Heart right ventricle (tissue), 16 donors: ENCODE results near the gene PARP2. TPM values are rescaled to one million over a fixed set of nuclear protein-coding genes. Genes with fewer than 3 reads are reported as not detected.
"Not testable (repeated sequence)": the region's sequence is repeated elsewhere in the genome, so short reads cannot be mapped to it uniquely, and the experiment has no call there.

Experiments
- ATAC-seq, 8 donors: fragments of 200-7000 bp; cut with Tn5 transposase; one replicate each; pipeline ENCODE4 v1.9.1; 2020; ENCODE audit warnings: mild to moderate bottlenecking in 8 of 8, moderate library complexity in 8 of 8, moderate number of reproducible peaks in 1 of 8
- DNase-seq, 2 donors: peaks; one replicate each; pipeline ENCODE4 v3.0.0-alpha.2; 2020
- H3K27ac ChIP-seq, 10 donors: fragments of 200-600 bp; sonication (generic) in 2 of 10; one replicate each; pipeline versions ENCODE4 v1.5.0 to v1.8.0; 2020 to 2022; ENCODE audit warnings: mild to moderate bottlenecking in 3 of 10
- H3K27me3 ChIP-seq, 7 donors: fragments of 200-600 bp; one replicate each; pipeline ENCODE4 v1.8.0; 2021 to 2022; ENCODE audit warnings: mild to moderate bottlenecking in 2 of 7
- H3K36me3 ChIP-seq, 9 donors: fragments of 200-600 bp; sonication (generic) in 1 of 9; one replicate each; pipeline versions ENCODE4 v1.5.0 to v1.8.0; 2020 to 2022; ENCODE audit warnings: mild to moderate bottlenecking in 2 of 9
- H3K4me1 ChIP-seq, 9 donors: fragments of 200-600 bp; sonication (generic) in 1 of 9; one replicate each; pipeline versions ENCODE4 v1.5.0 to v1.8.0; 2020 to 2022; ENCODE audit warnings: mild to moderate bottlenecking in 4 of 9
- H3K4me3 ChIP-seq, 10 donors: fragments of 200-600 bp; sonication (generic) in 2 of 10; one replicate each; pipeline versions ENCODE4 v1.5.0 to v1.8.0; 2020 to 2022; ENCODE audit warnings: mild to moderate bottlenecking in 7 of 10, moderate library complexity in 2 of 10
- H3K9me3 ChIP-seq, 11 donors: fragments of 200-600 bp in 10 of 11; sonication (generic) in 2 of 11; one replicate each; pipeline versions ENCODE4 v1.5.0 to v1.8.0; 2013 to 2022; ENCODE audit warnings: mild to moderate bottlenecking in 2 of 11, control low read depth in 1 of 11, moderate library complexity in 1 of 11
- WGBS, 2 donors: extraction: QIAGEN DNeasy Blood & Tissue Kit; methylation state at CpG; one replicate each; pipeline ENCODE4 v1.1.7; 2013; ENCODE audit warnings: inconsistent platforms in 1 of 2; 5-methylcytosine and 5-hydroxymethylcytosine counted together
- intact Hi-C, 10 donors: fragments of 100-400 bp; cut with DNase I; formaldehyde crosslinking; loops; one replicate each; pipeline versions ENCODE4 v1.11.1 to v1.14.2; 2022
- polyA plus RNA-seq, 2 donors: library from polyadenylated mRNA; stranded (reverse); fragments of 200-250 nt; gene quantifications; one replicate each; pipeline ENCODE4 v1.2.3, GENCODE V29; 2013
- total RNA-seq, 10 donors: library from RNA; stranded (reverse); fragmentation: NEBNext Ultra II Directional in 3 of 10; extraction: Animal tissue kit (Norgen Biotek cat#: 25700) in 3 of 10; gene quantifications; one replicate each; pipeline versions ENCODE4 v1.2.1 to v1.2.4, GENCODE V29; 2021 to 2023
- TF ChIP-seq, protein P1 (sequence below), 9 donors: fragments of 200-600 bp; sonication (generic) in 2 of 9; IDR thresholded peaks; one replicate each; pipeline versions ENCODE4 v1.5.0 to v1.8.0; 2021 to 2022; ENCODE audit warnings: antibody characterized with exemption in 9 of 9, mild to moderate bottlenecking in 5 of 9, moderate library complexity in 1 of 9
- donor health status: Arrhythmogenic right ventricular cardiomyopathy.
- donor health status: ischemic (EF 13 %, LVEDD 7.1; RV severe dilation, severe dysfunction).
- donor health status: healthy with polysubstance abuse.
- donor health status: DM: no; HTN: yes; CAD: no.
- donor health status: DM: no; HTN: no; CAD: no.
- donor health status: ischemic (EF 25% LVEDD 6.9; RV normal size, moderate dysfunction).
- donor health status: ischemic (EF 25% LVEDD 5.7; RV mildly dilated, moderate dysfunction).
- donor health status: healthy.
- donor health status: DM: yes; HTN: yes; CAD: no.
- donor health status: Ischemic cardiomyopathy.
- donor health status: ischemic (EF 35%, LVEDD 5.7; RV mildly dilated, moderate dysfunction).
- donor health status: nonischemic (EF 11% LVEDD 7.7; RV severe dilation, severe dysfunction).
- donor health status: DM: yes; HTN: yes; CAD: no.
- donor health status: PGD.
- donor health status: ischemic (EF 29% LVEDD 5.4; RV normal size, mild dysfunction).
- donor health status: nonischemic (EF 23%, LVEDD 6.1; RV moderate dilation, normal function).

The PARP2 gene
- total and polyA plus RNA-seq, 12 donors = 13.5 to 19.5 (median 16.0) TPM

DNA sequence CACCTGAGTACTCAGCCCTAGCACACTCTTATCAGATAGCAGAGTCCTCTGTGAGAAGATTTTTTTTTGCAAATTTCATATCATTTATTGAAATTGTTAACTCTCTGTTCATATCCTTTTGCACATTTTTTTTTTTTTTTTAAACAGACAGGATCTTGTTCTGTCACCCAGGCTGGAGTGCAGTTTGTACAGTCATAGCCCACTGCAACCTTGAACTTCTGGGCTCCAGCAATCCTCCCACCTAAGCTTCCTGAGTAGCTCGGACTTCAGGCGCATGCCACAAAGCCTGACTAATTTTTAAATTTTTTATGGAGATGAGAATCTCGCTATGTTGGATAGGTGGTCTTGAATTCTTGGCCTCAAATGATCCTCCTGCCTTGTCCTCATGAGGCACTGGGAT, 4.3 kb downstream of the PARP2 start:
- WGBS, 2 donors = 91 to 93% methylated on average over 3 of the region's 3 CpGs
- no peaks in the 10 kb centered on the region for H3K9me3 ChIP-seq
- no peak overlapping the region for H3K27ac ChIP-seq
- intact Hi-C loops = loop anchor here in 3 of 10 donors (10.0 kb wide), 2 partner anchors 67 to 107 kb away; partner anchors contain the start of genes APEX1 (in 2 of the 3), OSGEP (in 2 of the 3) and TEP1 (in 2 of the 3)
- TF ChIP-seq, protein P1, sequence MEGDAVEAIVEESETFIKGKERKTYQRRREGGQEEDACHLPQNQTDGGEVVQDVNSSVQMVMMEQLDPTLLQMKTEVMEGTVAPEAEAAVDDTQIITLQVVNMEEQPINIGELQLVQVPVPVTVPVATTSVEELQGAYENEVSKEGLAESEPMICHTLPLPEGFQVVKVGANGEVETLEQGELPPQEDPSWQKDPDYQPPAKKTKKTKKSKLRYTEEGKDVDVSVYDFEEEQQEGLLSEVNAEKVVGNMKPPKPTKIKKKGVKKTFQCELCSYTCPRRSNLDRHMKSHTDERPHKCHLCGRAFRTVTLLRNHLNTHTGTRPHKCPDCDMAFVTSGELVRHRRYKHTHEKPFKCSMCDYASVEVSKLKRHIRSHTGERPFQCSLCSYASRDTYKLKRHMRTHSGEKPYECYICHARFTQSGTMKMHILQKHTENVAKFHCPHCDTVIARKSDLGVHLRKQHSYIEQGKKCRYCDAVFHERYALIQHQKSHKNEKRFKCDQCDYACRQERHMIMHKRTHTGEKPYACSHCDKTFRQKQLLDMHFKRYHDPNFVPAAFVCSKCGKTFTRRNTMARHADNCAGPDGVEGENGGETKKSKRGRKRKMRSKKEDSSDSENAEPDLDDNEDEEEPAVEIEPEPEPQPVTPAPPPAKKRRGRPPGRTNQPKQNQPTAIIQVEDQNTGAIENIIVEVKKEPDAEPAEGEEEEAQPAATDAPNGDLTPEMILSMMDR (IDR thresholded peaks at IDR 0.05) = no peak
- H3K4me3 ChIP-seq = no peak overlapping the region
- peaks cover 0 to 10% (median 7%) of the 10 kb centered on the region in 9 donors for H3K4me1 ChIP-seq
- no peaks in the 10 kb centered on the region for H3K27me3 ChIP-seq
- ATAC-seq (no peak), DNase-seq (no peak)
- H3K36me3 ChIP-seq = peaks cover 0 to 80% (median 37%) of the 10 kb centered on the region in 9 donors

- Histone ChIP-seq H3K36me3 (peaks cover 0 to 100% (median 59%) of the 10 kb centered on the region in 9 donors), H3K9me3 (no peaks in the 10 kb centered on the region), H3K4me3 (no peak overlapping the region), H3K27me3 (no peaks in the 10 kb centered on the region), H3K27ac (no peak overlapping the region), H3K4me1 (no peaks in the 10 kb centered on the region)
- intact Hi-C loops = no loop called here
- no peak for ATAC-seq
- 92 to 99% methylated on average over 2 of the region's 2 CpGs for WGBS, 2 donors
- no peak for DNase-seq
- TF ChIP-seq, protein P1 (IDR thresholded peaks at IDR 0.05) = no peak
Observed at GRCh38 chr14:20350282-20350681, 6.8 kb downstream of the PARP2 start.

DNA sequence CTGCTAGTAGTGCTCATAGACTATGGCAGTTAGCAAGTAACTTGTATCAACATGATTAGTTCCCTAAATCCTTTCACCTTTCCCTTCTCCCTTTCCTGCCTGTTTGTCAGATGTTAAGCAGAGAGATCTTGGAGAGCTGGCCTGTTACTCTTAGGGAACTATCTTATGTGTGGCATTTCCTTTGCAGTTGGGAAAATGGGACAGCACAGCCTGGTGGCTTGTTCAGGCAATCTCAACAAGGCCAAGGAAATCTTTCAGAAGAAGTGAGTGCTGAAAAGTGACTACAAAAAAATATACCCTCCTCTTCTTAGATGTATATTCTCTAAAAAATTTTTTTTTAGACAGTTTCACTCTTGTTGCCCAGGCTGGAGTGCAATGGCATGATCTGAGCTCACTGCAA, 7.4 kb downstream of the PARP2 start:
- no peaks in the 10 kb centered on the region for H3K4me1 ChIP-seq
- intact Hi-C loops = no loop called here
- H3K9me3 ChIP-seq = no peaks in the 10 kb centered on the region
- DNase-seq = no peak
- no peak overlapping the region for H3K4me3 ChIP-seq
- peaks cover 0 to 100% (median 61%) of the 10 kb centered on the region in 9 donors for H3K36me3 ChIP-seq
- ATAC-seq = no peak
- no peak overlapping the region for H3K27ac ChIP-seq
- no peaks in the 10 kb centered on the region for H3K27me3 ChIP-seq
- TF ChIP-seq, protein P1 (IDR thresholded peaks at IDR 0.05) = peak in 3 of 9 donors; percentile 22 to 29 (median 29)

DNA sequence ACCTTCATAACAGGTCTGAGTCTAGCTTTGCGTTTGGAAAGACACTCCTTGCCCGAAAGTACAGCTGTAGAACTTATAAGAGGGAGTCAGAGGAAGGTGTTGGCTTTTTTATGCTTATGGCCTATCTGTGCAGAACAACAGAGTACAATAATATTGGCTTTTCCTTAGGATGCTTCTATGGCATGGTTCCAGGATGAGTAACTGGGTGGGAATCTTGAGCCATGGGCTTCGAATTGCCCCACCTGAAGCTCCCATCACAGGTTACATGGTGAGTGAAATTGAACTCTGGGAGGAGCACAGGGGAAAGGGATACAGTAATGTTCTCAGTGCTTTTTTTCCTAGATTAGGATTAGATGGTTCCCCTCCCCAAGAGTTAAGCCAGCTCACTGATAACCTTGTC, 13.0 kb downstream of the PARP2 start:
- TF ChIP-seq, protein P1 (IDR thresholded peaks at IDR 0.05) = no peak
- Histone ChIP-seq H3K9me3 (no peaks in the 10 kb centered on the region), H3K4me1 (peaks cover 0 to 4% (median 0%) of the 10 kb centered on the region in 9 donors), H3K27me3 (no peaks in the 10 kb centered on the region), H3K36me3 (peaks cover 0 to 97% (median 64%) of the 10 kb centered on the region in 9 donors), H3K4me3 (no peak overlapping the region), H3K27ac (no peak overlapping the region)
- ATAC-seq = no peak
- DNase-seq = no peak
- intact Hi-C loops = no loop called here
- WGBS, 2 donors = 93% methylated on average over 3 of the region's 3 CpGs

DNA sequence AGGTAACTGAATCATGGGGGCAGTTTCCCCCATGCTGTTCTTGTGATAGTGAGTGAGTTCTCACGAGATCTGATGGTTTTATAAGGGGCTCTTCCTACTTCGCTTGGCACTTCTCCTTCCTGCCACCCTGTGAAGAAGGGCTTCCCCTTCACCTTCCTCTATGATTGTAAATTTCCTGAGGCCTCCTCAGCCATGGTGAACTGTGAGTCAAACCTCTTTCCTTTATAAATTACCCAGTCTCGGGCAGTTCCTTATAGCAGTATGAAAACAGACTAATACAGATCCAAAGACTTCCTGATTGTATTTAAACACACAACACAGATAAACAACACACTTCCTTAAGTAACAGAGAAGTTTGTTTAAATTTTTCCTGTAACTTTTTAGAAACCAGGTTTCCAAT, 15.0 kb downstream of the PARP2 start:
- H3K27me3 ChIP-seq, ATAC-seq, DNase-seq, H3K4me3 ChIP-seq, intact Hi-C loops, H3K4me1 ChIP-seq, H3K9me3 ChIP-seq: not testable (repeated sequence)
- 62 to 72% methylated on average over 3 of the region's 3 CpGs for WGBS, 2 donors
- Histone ChIP-seq H3K36me3 (peaks cover 0 to 97% (median 55%) of the 10 kb centered on the region in 9 donors), H3K27ac (peak overlapping the region in 1 of 10 donors; percentile 16)
